Measurements from ENCODE around the gene HS3ST3B1. TPM values are rescaled to one million over a fixed set of nuclear protein-coding genes. Genes with fewer than 3 reads are reported as not detected.

The HS3ST3B1 gene
- total RNA-seq, 2 donors from 2014 or later: 0.99 to 1.6 TPM

DNA sequence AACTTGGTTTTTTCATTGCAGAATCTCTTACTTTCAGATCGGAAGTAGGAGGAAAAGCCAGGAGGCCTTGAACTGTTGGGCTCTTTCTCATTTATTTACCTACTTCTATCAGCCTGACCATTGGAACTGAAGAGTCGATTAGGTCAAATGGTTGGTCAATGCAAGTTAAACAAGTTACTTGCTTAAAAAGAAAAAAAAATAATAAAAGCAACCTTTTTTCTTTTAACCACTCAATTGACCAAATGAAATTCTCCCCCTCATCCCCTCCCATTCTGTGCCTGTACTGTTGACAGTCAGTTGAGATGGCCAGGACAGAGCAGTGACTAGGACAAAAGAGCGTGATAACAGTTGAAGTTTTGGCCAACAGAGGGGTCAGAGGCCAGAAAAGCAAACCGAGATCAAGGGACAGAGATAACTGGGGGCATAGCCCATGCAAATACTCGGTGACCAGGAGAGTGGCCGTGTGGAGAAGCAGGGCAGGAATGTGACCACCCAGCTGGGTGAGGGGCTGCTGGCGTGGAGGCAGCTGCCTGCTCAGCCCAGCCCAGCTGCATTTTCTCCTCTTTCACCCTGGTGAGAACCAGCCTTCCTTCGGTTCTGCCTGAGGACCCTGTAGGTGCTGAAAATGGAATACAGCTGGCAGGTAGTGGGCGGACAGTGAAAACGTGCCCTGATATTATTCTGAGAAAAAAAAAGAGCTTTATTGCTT is 72.2 kb downstream of the HS3ST3B1 start:
- WGBS, 2 donors: 28 to 43% methylated on average over 10 of the region's 10 CpGs
- intact Hi-C loops (cut with DNase I): no loop called here
- Histone ChIP-seq H3K4me3 (no peak overlapping the region), H3K27ac (no peak overlapping the region), H3K27me3 (no peaks in the 10 kb centered on the region), H3K4me1 (no peaks in the 10 kb centered on the region), H3K9me3 (no peaks in the 10 kb centered on the region), H3K36me3 (replicated peaks in 1 of 2; ENCODE audit: insufficient read depth in 1 of 2, low read depth in 2 of 2) (no peaks in the 10 kb centered on the region)
- no peak for TF ChIP-seq POLR2A (IDR thresholded peaks at IDR 0.05)
- TF ChIP-seq, protein P1, sequence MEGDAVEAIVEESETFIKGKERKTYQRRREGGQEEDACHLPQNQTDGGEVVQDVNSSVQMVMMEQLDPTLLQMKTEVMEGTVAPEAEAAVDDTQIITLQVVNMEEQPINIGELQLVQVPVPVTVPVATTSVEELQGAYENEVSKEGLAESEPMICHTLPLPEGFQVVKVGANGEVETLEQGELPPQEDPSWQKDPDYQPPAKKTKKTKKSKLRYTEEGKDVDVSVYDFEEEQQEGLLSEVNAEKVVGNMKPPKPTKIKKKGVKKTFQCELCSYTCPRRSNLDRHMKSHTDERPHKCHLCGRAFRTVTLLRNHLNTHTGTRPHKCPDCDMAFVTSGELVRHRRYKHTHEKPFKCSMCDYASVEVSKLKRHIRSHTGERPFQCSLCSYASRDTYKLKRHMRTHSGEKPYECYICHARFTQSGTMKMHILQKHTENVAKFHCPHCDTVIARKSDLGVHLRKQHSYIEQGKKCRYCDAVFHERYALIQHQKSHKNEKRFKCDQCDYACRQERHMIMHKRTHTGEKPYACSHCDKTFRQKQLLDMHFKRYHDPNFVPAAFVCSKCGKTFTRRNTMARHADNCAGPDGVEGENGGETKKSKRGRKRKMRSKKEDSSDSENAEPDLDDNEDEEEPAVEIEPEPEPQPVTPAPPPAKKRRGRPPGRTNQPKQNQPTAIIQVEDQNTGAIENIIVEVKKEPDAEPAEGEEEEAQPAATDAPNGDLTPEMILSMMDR (IDR thresholded peaks at IDR 0.05): no peak
- DNase-seq: no peak
- ATAC-seq: no peak

DNA sequence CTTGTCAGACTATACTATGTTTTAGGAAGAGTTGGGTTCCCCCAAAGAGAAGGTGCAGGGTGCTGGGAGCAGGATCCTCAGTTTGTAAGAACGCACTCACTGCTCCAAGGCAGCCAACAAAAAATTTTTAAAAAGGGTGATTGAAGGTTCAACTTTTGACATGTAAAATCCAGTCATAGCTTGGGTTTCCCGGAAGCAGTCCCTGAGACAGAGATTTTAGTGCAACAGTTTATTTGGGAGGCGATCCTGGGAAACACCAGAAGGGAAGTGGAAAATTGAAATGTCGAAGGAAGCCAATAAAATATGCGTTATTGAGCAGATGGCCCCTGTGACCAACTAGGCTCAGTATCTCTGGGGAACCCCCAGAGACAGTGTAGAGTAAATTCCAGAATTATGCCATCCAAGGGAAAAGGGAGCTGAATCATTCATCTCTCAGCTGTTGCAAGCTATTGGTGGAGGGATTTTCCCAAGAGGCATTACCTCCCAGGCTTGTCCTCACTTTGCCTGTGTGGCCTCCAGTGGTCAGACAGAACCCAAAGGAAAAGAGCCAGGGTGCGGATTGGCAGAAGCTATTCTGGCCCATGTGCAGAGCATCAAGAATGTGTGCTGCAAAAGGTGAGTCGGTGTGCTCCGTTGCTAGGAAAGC is 72.9 kb downstream of the HS3ST3B1 start:
- no peak for ATAC-seq
- no peaks in the 10 kb centered on the region for H3K9me3 ChIP-seq
- no peak overlapping the region for H3K27ac ChIP-seq
- H3K4me3 ChIP-seq: no peak overlapping the region
- no peak for DNase-seq
- H3K27me3 ChIP-seq: no peaks in the 10 kb centered on the region
- no peaks in the 10 kb centered on the region for H3K36me3 ChIP-seq (replicated peaks in 1 of 2; ENCODE audit: insufficient read depth in 1 of 2, low read depth in 2 of 2)
- intact Hi-C loops (cut with DNase I): no loop called here
- no peak for TF ChIP-seq POLR2A (IDR thresholded peaks at IDR 0.05)
- TF ChIP-seq, protein P1 (IDR thresholded peaks at IDR 0.05): no peak
- no peaks in the 10 kb centered on the region for H3K4me1 ChIP-seq
- WGBS, 2 donors: 48 to 49% methylated on average over 8 of the region's 8 CpGs

DNA sequence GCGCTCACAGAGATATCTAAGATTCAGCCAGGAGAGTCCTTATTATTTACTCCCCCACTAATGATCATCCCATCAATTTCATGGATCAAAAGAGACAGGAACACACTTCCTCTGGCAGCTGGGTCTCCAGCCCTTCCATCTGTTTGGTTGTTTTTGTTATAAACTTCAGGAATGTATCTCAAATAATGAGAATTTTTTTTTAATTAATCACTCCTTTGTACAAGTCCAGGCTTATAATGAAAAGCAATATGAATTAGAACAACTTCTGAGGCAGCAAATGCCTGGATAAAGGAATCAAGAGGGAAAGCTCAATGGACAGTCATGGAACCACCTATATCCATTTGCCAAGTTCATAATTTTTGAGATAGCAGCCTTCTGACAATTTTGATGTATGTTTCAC is 73.4 kb downstream of the HS3ST3B1 start:
- no peaks in the 10 kb centered on the region for H3K27me3 ChIP-seq
- 52 to 72% methylated on average over 1 of the region's 1 CpG for WGBS, 2 donors
- ATAC-seq (no peak), DNase-seq (no peak)
- H3K36me3 ChIP-seq (replicated peaks in 1 of 2; ENCODE audit: insufficient read depth in 1 of 2, low read depth in 2 of 2): no peaks in the 10 kb centered on the region
- no peaks in the 10 kb centered on the region for H3K9me3 ChIP-seq
- TF ChIP-seq POLR2A (IDR thresholded peaks at IDR 0.05): no peak
- TF ChIP-seq, protein P1 (IDR thresholded peaks at IDR 0.05): no peak
- no peak overlapping the region for H3K27ac ChIP-seq
- intact Hi-C loops (cut with DNase I): no loop called here
- no peak overlapping the region for H3K4me3 ChIP-seq
- H3K4me1 ChIP-seq: no peaks in the 10 kb centered on the region

DNA sequence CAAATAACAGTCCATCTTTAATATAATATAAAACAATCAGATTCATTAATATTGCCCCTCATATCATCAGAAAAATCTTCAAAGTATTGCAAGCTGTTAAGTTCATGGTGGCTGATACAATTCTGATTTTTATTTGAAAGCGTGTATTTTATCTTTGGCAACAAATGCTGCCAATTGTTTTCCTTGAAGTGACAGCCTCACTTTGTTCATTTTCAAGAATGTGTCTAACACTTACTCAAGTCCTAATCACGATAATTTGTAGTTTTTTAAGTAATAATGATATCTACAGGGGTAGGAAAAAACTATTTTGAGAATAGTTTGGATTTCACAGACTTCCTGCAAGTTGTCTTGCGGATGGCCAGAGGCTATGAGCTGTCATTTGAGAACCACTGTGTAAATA is 75.8 kb downstream of the HS3ST3B1 start:
- Histone ChIP-seq H3K4me1 (no peaks in the 10 kb centered on the region), H3K9me3 (no peaks in the 10 kb centered on the region), H3K27ac (no peak overlapping the region), H3K4me3 (no peak overlapping the region), H3K27me3 (no peaks in the 10 kb centered on the region), H3K36me3 (replicated peaks in 1 of 2; ENCODE audit: insufficient read depth in 1 of 2, low read depth in 2 of 2) (no peaks in the 10 kb centered on the region)
- ATAC-seq (no peak), DNase-seq (no peak)
- intact Hi-C loops (cut with DNase I): no loop called here
- 39 to 49% methylated on average over 3 of the region's 3 CpGs for WGBS, 2 donors
- no peak for TF ChIP-seq POLR2A (IDR thresholded peaks at IDR 0.05)
- TF ChIP-seq, protein P1 (IDR thresholded peaks at IDR 0.05): no peak

DNA sequence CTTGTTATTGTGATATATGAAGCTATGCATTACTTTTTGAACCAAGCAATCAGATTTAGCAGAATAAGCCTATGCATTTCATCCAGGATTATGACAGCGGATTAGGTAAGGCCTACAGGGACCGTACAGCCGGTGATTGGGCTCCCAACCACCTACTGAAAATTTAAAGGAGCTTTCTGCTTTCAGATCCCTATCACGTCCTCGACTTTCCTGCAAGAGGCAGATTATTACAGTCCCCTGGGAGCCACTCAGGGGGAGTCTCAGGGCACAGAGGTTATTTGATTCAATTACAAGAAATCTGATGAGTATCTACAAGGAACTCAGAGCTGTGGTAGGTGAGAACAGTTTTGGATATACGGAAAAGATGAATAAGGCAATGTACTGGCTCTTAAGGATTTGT is 80.7 kb downstream of the HS3ST3B1 start:
- H3K4me1 ChIP-seq: no peaks in the 10 kb centered on the region
- 75 to 78% methylated on average over 6 of the region's 6 CpGs for WGBS, 2 donors
- intact Hi-C loops (cut with DNase I): no loop called here
- no peaks in the 10 kb centered on the region for H3K36me3 ChIP-seq (replicated peaks in 1 of 2; ENCODE audit: insufficient read depth in 1 of 2, low read depth in 2 of 2)
- ATAC-seq: no peak
- no peaks in the 10 kb centered on the region for H3K27me3 ChIP-seq
- H3K4me3 ChIP-seq: no peak overlapping the region
- DNase-seq: no peak
- H3K9me3 ChIP-seq: no peaks in the 10 kb centered on the region
- no peak for TF ChIP-seq POLR2A (IDR thresholded peaks at IDR 0.05)
- TF ChIP-seq, protein P1 (IDR thresholded peaks at IDR 0.05): no peak
- H3K27ac ChIP-seq: no peak overlapping the region

Data from body of pancreas (tissue), 4 donors.